GM12878 (cell line): Measurements from ENCODE around the gene DDX56. TPM values are rescaled to one million over a fixed set of nuclear protein-coding genes. Genes with fewer than 3 reads are reported as not detected.

Source experiments
- ATAC-seq: fragments of 200-7000 bp; cut with Tn5 transposase; 3 replicates; pipeline ENCODE4 v1.9.1; 2020; ENCODE audit warnings: mild to moderate bottlenecking, moderate library complexity
- BruUV-seq: library from RNA; stranded (reverse); fragments of 400-500 nt; replicated peaks from 2 replicates; lab custom pipeline; 2021; lab: Mats Ljungman, UMichigan
- CTCF ChIA-PET: fragments of 300-600 bp; sonication (Branson Sonifier 250); formaldehyde crosslinking; extraction: SDS; loops from one replicate; lab custom pipeline; 2021; ENCODE audit warnings: inconsistent platforms; lab: Yijun Ruan, JAX
- POLR2A ChIA-PET: fragments of 350-600 bp; formaldehyde crosslinking; extraction: SDS; loops from one replicate; lab custom pipeline; 2021; ENCODE audit warnings: inconsistent platforms; lab: Charles Lee
- RAD21 ChIA-PET: fragments of 300-600 bp; sonication (Branson Sonifier 250); formaldehyde crosslinking; loops from one replicate; lab custom pipeline; 2023; ENCODE audit warnings: antibody characterized with exemption; ENCODE audit not compliant: unreplicated experiment; lab: Charles Lee
- SMC1A ChIA-PET: fragments of 300-600 bp; sonication (Branson Sonifier 250); formaldehyde crosslinking; loops from one replicate; lab custom pipeline; 2023; ENCODE audit not compliant: unreplicated experiment, uncharacterized antibody; lab: Charles Lee
- DNase-seq: peaks from one replicate; pipeline ENCODE4 v3.0.0-alpha.2; 2011; ENCODE audit warnings: low read depth, low spot score
- FAIRE-seq: peaks from 3 replicates; lab custom pipeline; 2011; peaks lifted over from hg19 to GRCh38; lab: Jason Lieb, UNC
- H2AFZ ChIP-seq: 2 replicates; pipeline ENCODE4 v1.6.0; 2011; ENCODE audit warnings: low read depth, low read length, control low read depth; ENCODE audit not compliant: control insufficient read depth
- H3K27ac ChIP-seq: 2 replicates; pipeline ENCODE4 v1.5.1; 2011; ENCODE audit warnings: control low read depth; ENCODE audit not compliant: control insufficient read depth, insufficient read depth
- H3K27me3 ChIP-seq, 2 experiments: replicated peaks in 1 of 2; 2 replicates each; pipeline versions ENCODE4 v1.6.0 to v1.6.1; 2011; ENCODE audit warnings: low read length in 1 of 2; ENCODE audit not compliant: control insufficient read depth in 2 of 2, insufficient read depth in 2 of 2
- H3K36me3 ChIP-seq, 2 experiments: 2 replicates each; pipeline ENCODE4 v1.5.1; 2011; ENCODE audit warnings: low read length in 1 of 2; ENCODE audit not compliant: control insufficient read depth in 2 of 2, insufficient read depth in 2 of 2
- H3K4me1 ChIP-seq: 2 replicates; pipeline ENCODE4 v1.6.1; 2011; ENCODE audit warnings: mild to moderate bottlenecking, low read length, moderate library complexity, mixed read lengths; ENCODE audit not compliant: control insufficient read depth, insufficient read depth
- H3K4me2 ChIP-seq: 2 replicates; pipeline ENCODE4 v1.6.0; 2011; ENCODE audit warnings: control low read depth; ENCODE audit not compliant: control insufficient read depth, insufficient read depth
- H3K4me3 ChIP-seq: fragments of 200-600 bp; sonication (generic); 2 replicates; pipeline ENCODE4 v1.5.1; 2016
- H3K79me2 ChIP-seq: 2 replicates; pipeline ENCODE4 v1.6.0; 2011; ENCODE audit warnings: low read length; ENCODE audit not compliant: control insufficient read depth, insufficient read depth
- H3K9ac ChIP-seq: 2 replicates; pipeline ENCODE4 v1.8.0; 2011; ENCODE audit warnings: low read length, control low read depth, mixed read lengths; ENCODE audit not compliant: control insufficient read depth, insufficient read depth
- H3K9me3 ChIP-seq: replicated peaks from 3 replicates; pipeline ENCODE4 v1.5.1; 2011; ENCODE audit warnings: mild to moderate bottlenecking, low read length; ENCODE audit not compliant: control insufficient read depth, insufficient read depth
- H4K20me1 ChIP-seq: 2 replicates; pipeline ENCODE4 v1.6.0; 2011; ENCODE audit not compliant: control insufficient read depth, insufficient read depth
- BMI1 ChIP-seq: fragments of 450-650 bp; IDR thresholded peaks from 2 replicates; pipeline ENCODE4 v1.6.1; 2016; ENCODE audit warnings: mild to moderate bottlenecking, moderate library complexity, borderline replicate concordance
- BRCA1 ChIP-seq: IDR thresholded peaks from 2 replicates; pipeline ENCODE4 v1.6.1; 2011; ENCODE audit warnings: low read depth, low read length, improper control_type of control experiment
- CHD1 ChIP-seq: IDR thresholded peaks from 2 replicates; pipeline ENCODE4 v1.6.1; 2012; ENCODE audit warnings: low read depth, low read length, improper control_type of control experiment
- DPF2 ChIP-seq: fragments of 450-650 bp; IDR thresholded peaks from 2 replicates; pipeline ENCODE4 v1.6.1; 2017; ENCODE audit warnings: mild to moderate bottlenecking
- EED ChIP-seq: sonication (generic); IDR thresholded peaks from 2 replicates; pipeline ENCODE4 v1.6.1; 2016; ENCODE audit warnings: antibody characterized with exemption, low read depth
- IRF4 ChIP-seq: IDR thresholded peaks from 2 replicates; pipeline ENCODE4 v1.6.1; 2011; ENCODE audit warnings: low read depth, low read length
- JUND ChIP-seq: IDR thresholded peaks from 2 replicates; pipeline ENCODE4 v1.6.1; 2012; ENCODE audit warnings: low read depth, mild to moderate bottlenecking, low read length, improper control_type of control experiment, moderate library complexity
- NFYB ChIP-seq: IDR thresholded peaks from 2 replicates; pipeline ENCODE4 v1.6.1; 2011; ENCODE audit warnings: low read depth, mild to moderate bottlenecking, low read length, improper control_type of control experiment, moderate library complexity; ENCODE audit not compliant: insufficient read depth
- NR2C1 ChIP-seq: fragments of 450-650 bp; IDR thresholded peaks from 2 replicates; pipeline ENCODE4 v1.6.1; 2017; ENCODE audit warnings: antibody characterized with exemption, mild to moderate bottlenecking, moderate library complexity
- RAD51 ChIP-seq: fragments of 450-650 bp; IDR thresholded peaks from 2 replicates; pipeline ENCODE4 v1.6.1; 2016; ENCODE audit warnings: moderate library complexity, mild to moderate bottlenecking, inconsistent platforms
- RUNX3 ChIP-seq: IDR thresholded peaks from 2 replicates; pipeline ENCODE4 v1.6.1; 2012; ENCODE audit warnings: low read length, inconsistent platforms
- SIN3A ChIP-seq: IDR thresholded peaks from 2 replicates; pipeline ENCODE4 v1.6.1; 2012; ENCODE audit warnings: low read depth, low read length, improper control_type of control experiment
- SIX5 ChIP-seq: IDR thresholded peaks from 2 replicates; pipeline ENCODE4 v1.6.1; 2011; ENCODE audit warnings: mild to moderate bottlenecking, low read depth, low read length, moderate library complexity; ENCODE audit not compliant: severe bottlenecking
- STAT1 ChIP-seq: fragments of 450-650 bp; conservative IDR thresholded peaks from 2 replicates; pipeline ENCODE4 v1.6.1; 2014; ENCODE audit warnings: antibody characterized with exemption, mild to moderate bottlenecking
- WGBS: methylation state at CpG from one replicate; pipeline ENCODE4 v1.1.6; 2016; ENCODE audit warnings: low lambda C conversion rate; ENCODE audit not compliant: insufficient replicate concordance, insufficient coverage; ENCODE audit errors: missing lambda C conversion rate; 5-methylcytosine and 5-hydroxymethylcytosine counted together
- in situ Hi-C: fragments of 300-500 bp; cut with MboI; formaldehyde crosslinking; loops from 9 replicates; pipeline ENCODE4 v1.14.3; 2018; ENCODE audit warnings: mixed read lengths
- intact Hi-C: fragments of 100-400 bp; cut with micrococcal nuclease; formaldehyde crosslinking; loops from one replicate; pipeline ENCODE4 v1.14.2; 2022; ENCODE audit not compliant: unreplicated experiment
- polyA plus RNA-seq, 11 experiments: library from polyadenylated mRNA; depleted of rRNA in 4 of 11; unstranded in 6 of 11; stranded (reverse) in 5 of 11; fragments of >200 nt; fragmentation: Nextera tagmentation in 4 of 11; fragmentation: Illumina TruSeq in 1 of 11; extraction: Ambion mirVana in 4 of 11; extraction: Trizol in 1 of 11; gene quantifications; 1 replicate in 1 of 11; 2 replicates in 10 of 11; pipeline versions ENCODE4 v1.2.1 to v1.2.3, GENCODE V29; 2011 to 2016; ENCODE audit warnings: inconsistent platforms in 2 of 11, missing spikeins in 2 of 11, low read depth in 1 of 11
- total RNA-seq, 4 experiments: library from RNA; depleted of rRNA in 3 of 4; stranded (reverse); fragments of >200 nt in 3 of 4; fragmentation: Illumina TruSeq in 1 of 4; extraction: Trizol in 1 of 4; gene quantifications; 2 replicates each; pipeline versions ENCODE4 v1.2.1 to v1.2.3, GENCODE V29; 2013 to 2021
- TF ChIP-seq, protein P1 (sequence below): fragments of 450-650 bp; IDR thresholded peaks from 2 replicates; pipeline ENCODE4 v1.6.1; 2017; ENCODE audit warnings: mild to moderate bottlenecking
- TF ChIP-seq, protein P2 (sequence below): fragments of 450-650 bp; IDR thresholded peaks from 2 replicates; pipeline ENCODE4 v1.6.1; 2018; ENCODE audit warnings: borderline replicate concordance, mild to moderate bottlenecking; ENCODE audit not compliant: partially characterized antibody
- TF ChIP-seq, protein P3 (sequence below): fragments of 450-650 bp; IDR thresholded peaks from 2 replicates; pipeline ENCODE4 v1.6.1; 2016; ENCODE audit warnings: mild to moderate bottlenecking
- TF ChIP-seq, protein P4 (sequence below): fragments of 450-650 bp; IDR thresholded peaks from 2 replicates; pipeline ENCODE4 v1.6.1; 2017; ENCODE audit warnings: low read depth, mild to moderate bottlenecking, moderate library complexity

Gene DDX56
- total and polyA plus RNA-seq, 10 of the 15 experiments (the other 5 are each of a cell fraction or from before 2014, with no cell fraction given): 19.8 to 136 (median 81.3) TPM

DNA sequence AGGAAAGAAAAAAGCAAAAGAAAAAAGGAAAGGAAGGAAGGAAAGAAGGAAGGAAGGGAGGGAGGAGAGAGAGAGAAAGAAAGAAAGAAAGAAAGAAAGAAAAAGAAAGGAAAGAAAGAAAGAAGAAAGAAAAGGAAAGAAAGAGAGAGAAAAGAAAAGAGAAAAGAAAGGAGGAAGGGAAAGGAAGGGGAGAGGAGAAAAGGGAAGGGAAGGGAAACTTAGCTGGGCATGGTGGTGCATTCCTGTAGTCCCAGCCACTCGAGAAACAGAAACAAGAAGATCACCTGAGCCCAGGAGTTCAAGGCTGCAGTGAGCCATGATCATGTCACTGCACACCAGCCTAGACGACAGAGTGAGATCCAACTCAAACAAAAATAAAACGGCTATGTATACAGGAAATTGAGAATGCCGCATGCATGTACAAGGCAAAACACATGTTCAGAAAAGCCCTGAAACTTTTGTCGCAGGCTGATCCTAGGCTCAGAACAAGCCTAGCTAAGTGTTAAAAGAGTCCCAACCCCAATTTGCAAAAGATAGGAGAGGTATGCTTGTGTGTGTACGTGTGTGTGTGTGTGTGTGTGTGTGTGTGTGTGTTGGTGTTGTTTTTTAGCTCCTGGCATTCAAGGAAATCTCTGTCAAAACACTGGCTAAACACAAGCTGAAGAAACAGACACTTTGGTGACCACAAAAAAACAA lies 26.0 kb downstream of the DDX56 start:
- ATAC-seq: no peak
- in situ Hi-C loops: no loop called here
- H4K20me1 ChIP-seq: no peaks in the 10 kb centered on the region
- POLR2A ChIA-PET: no interaction called here
- no peak for DNase-seq
- H3K4me3 ChIP-seq: no peak overlapping the region
- intact Hi-C loops: no loop called here
- TF ChIP-seq IRF4 (no peak), DPF2 (no peak), SIN3A (no peak), NR2C1 (no peak), JUND (no peak), RAD51 (no peak), SIX5 (no peak), NFYB (no peak), RUNX3 (no peak), EED (no peak), STAT1 (no peak), BRCA1 (no peak), CHD1 (no peak), BMI1 (no peak)
- TF ChIP-seq, protein P1, sequence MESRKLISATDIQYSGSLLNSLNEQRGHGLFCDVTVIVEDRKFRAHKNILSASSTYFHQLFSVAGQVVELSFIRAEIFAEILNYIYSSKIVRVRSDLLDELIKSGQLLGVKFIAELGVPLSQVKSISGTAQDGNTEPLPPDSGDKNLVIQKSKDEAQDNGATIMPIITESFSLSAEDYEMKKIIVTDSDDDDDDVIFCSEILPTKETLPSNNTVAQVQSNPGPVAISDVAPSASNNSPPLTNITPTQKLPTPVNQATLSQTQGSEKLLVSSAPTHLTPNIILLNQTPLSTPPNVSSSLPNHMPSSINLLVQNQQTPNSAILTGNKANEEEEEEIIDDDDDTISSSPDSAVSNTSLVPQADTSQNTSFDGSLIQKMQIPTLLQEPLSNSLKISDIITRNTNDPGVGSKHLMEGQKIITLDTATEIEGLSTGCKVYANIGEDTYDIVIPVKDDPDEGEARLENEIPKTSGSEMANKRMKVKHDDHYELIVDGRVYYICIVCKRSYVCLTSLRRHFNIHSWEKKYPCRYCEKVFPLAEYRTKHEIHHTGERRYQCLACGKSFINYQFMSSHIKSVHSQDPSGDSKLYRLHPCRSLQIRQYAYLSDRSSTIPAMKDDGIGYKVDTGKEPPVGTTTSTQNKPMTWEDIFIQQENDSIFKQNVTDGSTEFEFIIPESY: no peak
- TF ChIP-seq, protein P2, sequence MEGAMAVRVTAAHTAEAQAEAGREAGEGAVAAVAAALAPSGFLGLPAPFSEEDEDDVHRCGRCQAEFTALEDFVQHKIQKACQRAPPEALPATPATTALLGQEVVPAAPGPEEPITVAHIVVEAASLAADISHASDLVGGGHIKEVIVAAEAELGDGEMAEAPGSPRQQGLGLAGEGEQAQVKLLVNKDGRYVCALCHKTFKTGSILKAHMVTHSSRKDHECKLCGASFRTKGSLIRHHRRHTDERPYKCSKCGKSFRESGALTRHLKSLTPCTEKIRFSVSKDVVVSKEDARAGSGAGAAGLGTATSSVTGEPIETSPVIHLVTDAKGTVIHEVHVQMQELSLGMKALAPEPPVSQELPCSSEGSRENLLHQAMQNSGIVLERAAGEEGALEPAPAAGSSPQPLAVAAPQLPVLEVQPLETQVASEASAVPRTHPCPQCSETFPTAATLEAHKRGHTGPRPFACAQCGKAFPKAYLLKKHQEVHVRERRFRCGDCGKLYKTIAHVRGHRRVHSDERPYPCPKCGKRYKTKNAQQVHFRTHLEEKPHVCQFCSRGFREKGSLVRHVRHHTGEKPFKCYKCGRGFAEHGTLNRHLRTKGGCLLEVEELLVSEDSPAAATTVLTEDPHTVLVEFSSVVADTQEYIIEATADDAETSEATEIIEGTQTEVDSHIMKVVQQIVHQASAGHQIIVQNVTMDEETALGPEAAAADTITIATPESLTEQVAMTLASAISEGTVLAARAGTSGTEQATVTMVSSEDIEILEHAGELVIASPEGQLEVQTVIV: no peak
- TF ChIP-seq, protein P3, sequence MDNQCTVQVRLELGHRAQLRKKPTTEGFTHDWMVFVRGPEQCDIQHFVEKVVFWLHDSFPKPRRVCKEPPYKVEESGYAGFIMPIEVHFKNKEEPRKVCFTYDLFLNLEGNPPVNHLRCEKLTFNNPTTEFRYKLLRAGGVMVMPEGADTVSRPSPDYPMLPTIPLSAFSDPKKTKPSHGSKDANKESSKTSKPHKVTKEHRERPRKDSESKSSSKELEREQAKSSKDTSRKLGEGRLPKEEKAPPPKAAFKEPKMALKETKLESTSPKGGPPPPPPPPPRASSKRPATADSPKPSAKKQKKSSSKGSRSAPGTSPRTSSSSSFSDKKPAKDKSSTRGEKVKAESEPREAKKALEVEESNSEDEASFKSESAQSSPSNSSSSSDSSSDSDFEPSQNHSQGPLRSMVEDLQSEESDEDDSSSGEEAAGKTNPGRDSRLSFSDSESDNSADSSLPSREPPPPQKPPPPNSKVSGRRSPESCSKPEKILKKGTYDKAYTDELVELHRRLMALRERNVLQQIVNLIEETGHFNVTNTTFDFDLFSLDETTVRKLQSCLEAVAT: no peak
- TF ChIP-seq, protein P4, sequence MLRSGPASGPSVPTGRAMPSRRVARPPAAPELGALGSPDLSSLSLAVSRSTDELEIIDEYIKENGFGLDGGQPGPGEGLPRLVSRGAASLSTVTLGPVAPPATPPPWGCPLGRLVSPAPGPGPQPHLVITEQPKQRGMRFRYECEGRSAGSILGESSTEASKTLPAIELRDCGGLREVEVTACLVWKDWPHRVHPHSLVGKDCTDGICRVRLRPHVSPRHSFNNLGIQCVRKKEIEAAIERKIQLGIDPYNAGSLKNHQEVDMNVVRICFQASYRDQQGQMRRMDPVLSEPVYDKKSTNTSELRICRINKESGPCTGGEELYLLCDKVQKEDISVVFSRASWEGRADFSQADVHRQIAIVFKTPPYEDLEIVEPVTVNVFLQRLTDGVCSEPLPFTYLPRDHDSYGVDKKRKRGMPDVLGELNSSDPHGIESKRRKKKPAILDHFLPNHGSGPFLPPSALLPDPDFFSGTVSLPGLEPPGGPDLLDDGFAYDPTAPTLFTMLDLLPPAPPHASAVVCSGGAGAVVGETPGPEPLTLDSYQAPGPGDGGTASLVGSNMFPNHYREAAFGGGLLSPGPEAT: no peak
- SMC1A ChIA-PET: interaction anchor here (1.0 kb wide), 1 partner anchor 12 kb away, joined by 3 read pairs; no protein-coding TSS in a partner anchor
- no peak overlapping the region for H3K27ac ChIP-seq
- no peaks in the 10 kb centered on the region for H3K4me1 ChIP-seq
- no peaks in the 10 kb centered on the region; a peak in 2 of 4 replicates for H3K27me3 ChIP-seq
- no peak for FAIRE-seq
- no TSS peak for BruUV-seq
- no peak overlapping the region for H3K4me2 ChIP-seq
- WGBS: 14% methylated on average over 6 of the region's 6 CpGs
- no peaks in the 10 kb centered on the region for H3K9me3 ChIP-seq
- RAD21 ChIA-PET: interaction anchor here (2.0 kb wide), 1 partner anchor 18 kb away, joined by 4 read pairs; no protein-coding TSS in a partner anchor
- no peak overlapping the region for H3K9ac ChIP-seq
- no peaks in the 10 kb centered on the region for H3K79me2 ChIP-seq
- CTCF ChIA-PET: interaction anchor here (1.1 to 2.1 kb wide), 3 partner anchors 13 to 307 kb away, joined by 3 to 12 read pairs (median 10); no protein-coding TSS in a partner anchor
- H2AFZ ChIP-seq: no peak overlapping the region
- H3K36me3 ChIP-seq: no peaks in the 10 kb centered on the region
